Endothelial cell of umbilical vein (primary cell): ENCODE results near the gene CLINT1. TPM values are rescaled to one million over a fixed set of nuclear protein-coding genes. Genes with fewer than 3 reads are reported as not detected.

Experiments used
- BruUV-seq: library from RNA; stranded (reverse); fragments of 400-500 nt; replicated peaks from 2 replicates; lab custom pipeline; 2021; lab: Mats Ljungman, UMichigan
- CTCF ChIA-PET: fragments of 300-600, 350-600 bp; sonication (Branson Sonifier 250); formaldehyde crosslinking; loops from one replicate; lab custom pipeline; 2021; ENCODE audit warnings: antibody characterized with exemption, inconsistent platforms; lab: Charles Lee
- POLR2A ChIA-PET: fragments of 300-600, 350-600 bp; sonication (Branson Sonifier 250); formaldehyde crosslinking; loops from one replicate; lab custom pipeline; 2021; ENCODE audit warnings: antibody characterized with exemption, inconsistent platforms; lab: Charles Lee
- DNase-seq: peaks from one replicate; pipeline ENCODE4 v3.0.0-alpha.2; 2011; ENCODE audit warnings: low read depth, low spot score
- FAIRE-seq: peaks from 2 replicates; lab custom pipeline; 2011; peaks lifted over from hg19 to GRCh38; lab: Jason Lieb, UNC
- H2AFZ ChIP-seq: 2 replicates; pipeline ENCODE4 v1.6.0; 2012; ENCODE audit warnings: low read depth, low read length, control low read depth, inconsistent platforms
- H3K27ac ChIP-seq: 2 replicates; pipeline ENCODE4 v1.5.1; 2011; ENCODE audit warnings: low read depth, mild to moderate bottlenecking, control low read depth, low read length, moderate library complexity; ENCODE audit not compliant: insufficient read depth
- H3K27me3 ChIP-seq, 2 experiments: 2 replicates each; pipeline versions ENCODE4 v1.6.0 to v1.6.1; 2011; ENCODE audit warnings: low read length in 2 of 2, mixed read lengths in 1 of 2; ENCODE audit not compliant: control insufficient read depth in 2 of 2, insufficient read depth in 2 of 2
- H3K36me3 ChIP-seq, 2 experiments: 2 replicates in 1 of 2; 3 replicates in 1 of 2; pipeline ENCODE4 v1.5.1; 2011; ENCODE audit warnings: low read length in 2 of 2, mild to moderate bottlenecking in 1 of 2, moderate library complexity in 1 of 2; ENCODE audit not compliant: control insufficient read depth in 2 of 2, insufficient read depth in 2 of 2; ENCODE audit errors: extremely low read depth in 1 of 2
- H3K4me1 ChIP-seq: 3 replicates; pipeline ENCODE4 v1.5.1; 2011; ENCODE audit warnings: mild to moderate bottlenecking, low read length; ENCODE audit not compliant: control insufficient read depth, insufficient read depth; ENCODE audit errors: extremely low read depth
- H3K4me2 ChIP-seq: 2 replicates; pipeline ENCODE4 v1.6.1; 2011; ENCODE audit warnings: low read length, control low read depth, mixed read lengths; ENCODE audit not compliant: insufficient read depth
- H3K4me3 ChIP-seq, 3 experiments: fragments of 200-600 bp in 1 of 3; sonication (generic), shearing (Covaris generic) in 1 of 3; replicated peaks in 1 of 3; 2 replicates each; pipeline ENCODE4 v1.5.1; 2011 to 2016; ENCODE audit warnings: control low read depth in 3 of 3, low read length in 3 of 3, mild to moderate bottlenecking in 2 of 3, inconsistent platforms in 1 of 3, low read depth in 1 of 3, moderate library complexity in 1 of 3; ENCODE audit not compliant: insufficient read depth in 1 of 3
- H3K79me2 ChIP-seq: 2 replicates; pipeline ENCODE4 v1.6.0; 2012; ENCODE audit warnings: low read length, inconsistent platforms; ENCODE audit not compliant: control insufficient read depth, insufficient read depth
- H3K9ac ChIP-seq: replicated peaks from 2 replicates; pipeline ENCODE3; 2011; ENCODE audit warnings: low read length, control low read depth; ENCODE audit not compliant: insufficient read depth; ENCODE audit errors: extremely low read depth
- H3K9me1 ChIP-seq: replicated peaks from 3 replicates; pipeline ENCODE4 v1.6.0; 2011; ENCODE audit warnings: mild to moderate bottlenecking, low read length; ENCODE audit not compliant: control insufficient read depth, insufficient read depth; ENCODE audit errors: extremely low read depth
- H3K9me3 ChIP-seq: replicated peaks from 2 replicates; pipeline ENCODE4 v1.5.1; 2012; ENCODE audit warnings: low read length, inconsistent platforms; ENCODE audit not compliant: control insufficient read depth, insufficient read depth
- H4K20me1 ChIP-seq: replicated peaks from 2 replicates; pipeline ENCODE3; 2011; ENCODE audit warnings: mild to moderate bottlenecking, low read length; ENCODE audit not compliant: control insufficient read depth, insufficient read depth; ENCODE audit errors: extremely low read depth
- CTCF ChIP-seq, 2 donors: IDR thresholded peaks; 1 replicate in 1 of 2; 2 replicates in 1 of 2; pipeline ENCODE4 v1.5.1; 2011; ENCODE audit warnings: low read length in 2 of 2, mild to moderate bottlenecking in 2 of 2, moderate library complexity in 2 of 2, control low read depth in 1 of 2, inconsistent platforms in 1 of 2, low read depth in 1 of 2; ENCODE audit not compliant: insufficient read depth in 1 of 2; ENCODE audit errors: extremely low read depth in 1 of 2
- FOS ChIP-seq: IDR thresholded peaks from 2 replicates; pipeline ENCODE4 v1.6.1; 2011; ENCODE audit warnings: mild to moderate bottlenecking, low read length, moderate library complexity, borderline replicate concordance; ENCODE audit not compliant: insufficient read depth
- GATA2 ChIP-seq: IDR thresholded peaks from 2 replicates; pipeline ENCODE4 v1.7.0; 2011; ENCODE audit warnings: low read depth, mild to moderate bottlenecking, moderate library complexity, mixed read lengths, low read length; ENCODE audit not compliant: insufficient read length, insufficient read depth
- JUN ChIP-seq: IDR thresholded peaks from 2 replicates; pipeline ENCODE4 v1.6.1; 2011; ENCODE audit warnings: borderline replicate concordance, low read depth; ENCODE audit not compliant: insufficient read length, insufficient read depth
- MAX ChIP-seq: IDR thresholded peaks from 2 replicates; pipeline ENCODE4 v1.6.1; 2011; ENCODE audit not compliant: insufficient read depth, insufficient read length
- POLR2A ChIP-seq: IDR thresholded peaks from 2 replicates; pipeline ENCODE4 v1.6.1; 2012; ENCODE audit warnings: low read depth, mild to moderate bottlenecking, control low read depth, low read length
- POLR2AphosphoS5 ChIP-seq: IDR thresholded peaks from 2 replicates; pipeline ENCODE4 v1.6.1; 2012; ENCODE audit warnings: low read depth, mild to moderate bottlenecking, control low read depth, low read length, moderate library complexity; ENCODE audit not compliant: insufficient read depth
- dilution Hi-C: fragments of 300-500 bp; cut with MboI; formaldehyde crosslinking; loops from one replicate; pipeline ENCODE4 v1.15.0; 2019; ENCODE audit warnings: low sequenced_read_pairs; ENCODE audit not compliant: extremely low pct_ligation_motif_present
- intact Hi-C: fragments of 100-400 bp; cut with micrococcal nuclease; formaldehyde crosslinking; loops from one replicate; pipeline ENCODE4 v1.10.0; 2022
- polyA plus RNA-seq, 4 experiments: library from polyadenylated mRNA; depleted of rRNA in 3 of 4; stranded (reverse) in 3 of 4; unstranded in 1 of 4; fragments of >200 nt; gene quantifications; 2 replicates each; pipeline versions ENCODE4 v1.2.1 to v1.2.3, GENCODE V29; 2011 to 2012; ENCODE audit warnings: missing spikeins in 1 of 4
- total RNA-seq: library from RNA; stranded (reverse); gene quantifications from 2 replicates; pipeline ENCODE4 v1.2.3, GENCODE V29; 2021

Gene CLINT1
- total and polyA plus RNA-seq, 2 donors (not counting 3 experiments of a cell fraction or from before 2014, with no cell fraction given), result 76.6 to 158 TPM

GRCh38 chr5:157867751-157868387 is 8.9 kb upstream of the CLINT1 start:
- DNase-seq (peak; percentile 17), FAIRE-seq (peak; percentile 42)
- no peak overlapping the region for H3K27ac ChIP-seq
- H3K9me1 ChIP-seq, result no peaks in the 10 kb centered on the region
- ChIA-PET POLR2A (no interaction called here), CTCF (interaction anchor here (1.3 to 2.4 kb wide), 2 partner anchors 10 to 13 kb away, joined by 3 to 14 read pairs; no protein-coding TSS in a partner anchor)
- no peaks in the 10 kb centered on the region for H3K27me3 ChIP-seq
- H3K4me1 ChIP-seq, result peaks cover 10% of the 10 kb centered on the region
- intact Hi-C loops, result no loop called here
- H3K79me2 ChIP-seq, result no peaks in the 10 kb centered on the region
- peak overlapping the region; percentile 39 for H3K4me2 ChIP-seq
- TF ChIP-seq GATA2 (peak; percentile 55), POLR2A (no peak), FOS (no peak), POLR2AphosphoS5 (no peak), MAX (no peak), JUN (no peak)
- no peaks in the 10 kb centered on the region for H3K9me3 ChIP-seq
- peak overlapping the region; percentile 54 for H2AFZ ChIP-seq
- H3K4me3 ChIP-seq, result no peak overlapping the region
- no peaks in the 10 kb centered on the region for H3K36me3 ChIP-seq
- no TSS peak for BruUV-seq
- H3K9ac ChIP-seq, result no peak overlapping the region
- dilution Hi-C loops, result no loop called here
- H4K20me1 ChIP-seq, result no peaks in the 10 kb centered on the region

- Histone ChIP-seq H3K4me3 (no peak overlapping the region), H3K9me3 (no peaks in the 10 kb centered on the region), H3K36me3 (no peaks in the 10 kb centered on the region), H3K27me3 (no peaks in the 10 kb centered on the region), H3K9ac (no peak overlapping the region), H3K9me1 (no peaks in the 10 kb centered on the region), H3K79me2 (no peaks in the 10 kb centered on the region), H2AFZ (no peak overlapping the region), H3K4me2 (no peak overlapping the region), H4K20me1 (no peaks in the 10 kb centered on the region), H3K4me1 (peaks cover 10% of the 10 kb centered on the region), H3K27ac (no peak overlapping the region)
- DNase-seq (no peak), FAIRE-seq (no peak)
- dilution Hi-C loops, result no loop called here
- TF ChIP-seq CTCF (IDR thresholded peaks at IDR 0.05; ENCODE audit: extremely low read depth in 1 of 2, insufficient read depth in 1 of 2, low read depth in 1 of 2, low read length in 2 of 2), result no peak
- no peak for TF ChIP-seq MAX
- no peak for TF ChIP-seq FOS
- no peak for TF ChIP-seq GATA2
- CTCF ChIA-PET, result interaction anchor here (1.3 to 2.4 kb wide), 2 partner anchors 11 to 16 kb away, joined by 4 to 14 read pairs; no protein-coding TSS in a partner anchor
- POLR2A ChIA-PET, result no interaction called here
- no TSS peak for BruUV-seq
- intact Hi-C loops, result no loop called here
These were observed 7.6 kb upstream of the CLINT1 start for GRCh38 chr5:157866536-157866935.
